Keratinocyte (primary cell): ENCODE data around the gene CLEC18A. TPM values are rescaled to one million over a fixed set of nuclear protein-coding genes. Genes with fewer than 3 reads are reported as not detected.

Experiments
- DNase-seq: peaks from one replicate; pipeline ENCODE4 v3.0.0-alpha.2; 2011; ENCODE audit warnings: low read depth, missing footprints, low spot score
- FAIRE-seq: peaks from 2 replicates; lab custom pipeline; 2011; peaks lifted over from hg19 to GRCh38; lab: Jason Lieb, UNC
- H2AFZ ChIP-seq: 2 replicates; pipeline ENCODE4 v1.6.0; 2012; ENCODE audit warnings: low read length, control low read depth, inconsistent platforms; ENCODE audit not compliant: control insufficient read depth
- H3K27ac ChIP-seq: 2 replicates; pipeline ENCODE4 v1.5.1; 2011; ENCODE audit warnings: low read length; ENCODE audit not compliant: control insufficient read depth, insufficient read depth
- H3K27me3 ChIP-seq: 3 replicates; pipeline ENCODE4 v1.6.0; 2011; ENCODE audit warnings: low read length; ENCODE audit not compliant: control insufficient read depth, insufficient read depth; ENCODE audit errors: extremely low read depth
- H3K36me3 ChIP-seq, 2 experiments: 2 replicates in 1 of 2; 3 replicates in 1 of 2; pipeline ENCODE4 v1.5.1; 2011; ENCODE audit warnings: low read length in 2 of 2, mild to moderate bottlenecking in 1 of 2; ENCODE audit not compliant: control insufficient read depth in 2 of 2, insufficient read depth in 2 of 2; ENCODE audit errors: extremely low read depth in 1 of 2
- H3K4me1 ChIP-seq: 3 replicates; pipeline ENCODE4 v1.5.1; 2011; ENCODE audit warnings: low read length; ENCODE audit not compliant: control insufficient read depth, insufficient read depth; ENCODE audit errors: extremely low read depth
- H3K4me2 ChIP-seq: 3 replicates; pipeline ENCODE4 v1.6.0; 2011; ENCODE audit warnings: low read depth, low read length; ENCODE audit not compliant: control insufficient read depth, insufficient read depth; ENCODE audit errors: extremely low read depth
- H3K4me3 ChIP-seq, 3 experiments: fragments of 200-600 bp in 1 of 3; sonication (generic) in 1 of 3; 2 replicates in 2 of 3; 3 replicates in 1 of 3; pipeline ENCODE4 v1.5.1; 2011 to 2016; ENCODE audit warnings: low read length in 3 of 3, mild to moderate bottlenecking in 3 of 3, control low read depth in 2 of 3, inconsistent platforms in 1 of 3, low read depth in 1 of 3, mixed read lengths in 1 of 3, mixed run types in 1 of 3, moderate library complexity in 1 of 3; ENCODE audit not compliant: control insufficient read depth in 2 of 3, insufficient read depth in 2 of 3; ENCODE audit errors: extremely low read depth in 1 of 3
- H3K79me2 ChIP-seq: 2 replicates; pipeline ENCODE4 v1.6.0; 2012; ENCODE audit warnings: low read length; ENCODE audit not compliant: control insufficient read depth, insufficient read depth
- H3K9ac ChIP-seq: 3 replicates; pipeline ENCODE4 v1.6.0; 2011; ENCODE audit warnings: low read length; ENCODE audit not compliant: control insufficient read depth, insufficient read depth; ENCODE audit errors: extremely low read depth
- H3K9me1 ChIP-seq: 3 replicates; pipeline ENCODE4 v1.6.0; 2011; ENCODE audit warnings: low read length; ENCODE audit not compliant: control insufficient read depth, insufficient read depth; ENCODE audit errors: extremely low read depth
- H3K9me3 ChIP-seq: 2 replicates; pipeline ENCODE4 v1.5.1; 2012; ENCODE audit warnings: low read depth, low read length; ENCODE audit not compliant: control insufficient read depth
- H4K20me1 ChIP-seq: 3 replicates; pipeline ENCODE4 v1.6.0; 2011; ENCODE audit warnings: low read length; ENCODE audit not compliant: control insufficient read depth, insufficient read depth; ENCODE audit errors: extremely low read depth
- EZH2 ChIP-seq: IDR thresholded peaks from one replicate; pipeline ENCODE4 v1.6.1; 2012; ENCODE audit warnings: inconsistent platforms, mild to moderate bottlenecking, low read length, moderate library complexity
- dilution Hi-C: fragments of 300-500 bp; cut with MboI; formaldehyde crosslinking; loops from one replicate; pipeline ENCODE4 v1.7.0; 2020; ENCODE audit warnings: low sequenced_read_pairs; ENCODE audit not compliant: extremely low pct_ligation_motif_present
- polyA plus RNA-seq, 5 experiments: library from polyadenylated mRNA; depleted of rRNA in 3 of 5; stranded (reverse) in 3 of 5; stranded (forward) in 1 of 5; unstranded in 1 of 5; fragments of >200 nt; gene quantifications; 1 replicate in 1 of 5; 2 replicates in 3 of 5; 3 replicates in 1 of 5; pipeline versions ENCODE4 v1.2.1 to v1.2.3, GENCODE V29; 2011 to 2012; ENCODE audit warnings: missing spikeins in 2 of 5, low read depth in 1 of 5, low replicate concordance in 1 of 5
- TF ChIP-seq, protein P1 (sequence below), 3 experiments: IDR thresholded peaks in 1 of 3; conservative IDR thresholded peaks in 1 of 3; optimal IDR thresholded peaks in 1 of 3; 2 replicates in 2 of 3; 3 replicates in 1 of 3; pipeline versions ENCODE3 to v1.5.1; 2011; ENCODE audit warnings: low read length in 3 of 3, mild to moderate bottlenecking in 3 of 3, moderate library complexity in 2 of 3, control low read depth in 1 of 3, inconsistent platforms in 1 of 3; ENCODE audit not compliant: insufficient read depth in 2 of 3; ENCODE audit errors: extremely low read depth in 1 of 3

CLEC18A gene
- polyA plus RNA-seq, 1 donor (not counting 4 experiments of a cell fraction or from before 2014, with no cell fraction given), result 0.14 TPM

DNA sequence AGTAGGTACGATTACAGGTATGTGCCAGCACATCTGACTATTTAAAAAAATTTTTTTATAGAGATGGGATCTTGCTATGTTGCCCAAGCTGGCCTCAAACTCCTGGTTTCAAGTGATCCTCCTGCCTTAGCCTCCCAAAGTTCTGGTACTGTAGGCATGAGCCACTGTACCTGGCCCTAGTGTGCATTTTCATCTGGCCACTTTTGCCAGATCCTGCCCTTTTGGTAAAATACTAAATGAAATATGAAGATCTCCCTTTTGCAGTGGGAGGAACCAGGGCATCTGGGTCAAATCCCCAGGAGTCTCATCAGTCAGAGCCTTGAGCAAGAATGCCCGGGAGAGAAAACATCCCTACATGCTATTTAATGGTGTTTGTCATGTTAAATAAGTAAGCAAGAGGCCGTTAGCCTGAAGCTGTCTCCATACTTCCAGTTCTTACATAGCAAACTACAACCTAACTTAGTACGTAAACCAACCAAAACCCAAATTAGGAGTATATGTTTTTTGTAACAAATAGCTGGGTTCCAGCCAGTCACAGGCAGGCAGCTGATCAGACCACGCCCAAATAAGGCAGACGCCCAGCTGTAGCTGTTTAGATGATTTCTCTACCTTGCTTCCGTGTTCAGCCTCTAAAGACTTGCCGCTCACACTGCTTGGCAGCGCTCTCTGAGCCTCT is 46.5 kb upstream of the CLEC18A start:
- dilution Hi-C loops, result no loop called here
- Histone ChIP-seq H3K27ac (no peak overlapping the region), H3K9ac (no peak overlapping the region), H4K20me1 (no peaks in the 10 kb centered on the region), H3K79me2 (no peaks in the 10 kb centered on the region), H3K9me1 (no peaks in the 10 kb centered on the region), H3K4me3 (no peak overlapping the region), H3K9me3 (no peaks in the 10 kb centered on the region), H3K4me2 (no peak overlapping the region), H3K27me3 (no peaks in the 10 kb centered on the region), H3K36me3 (peaks cover 1 to 9% of the 10 kb centered on the region in 2 experiments), H3K4me1 (no peaks in the 10 kb centered on the region), H2AFZ (no peak overlapping the region)
- no peak for TF ChIP-seq EZH2
- TF ChIP-seq, protein P1, sequence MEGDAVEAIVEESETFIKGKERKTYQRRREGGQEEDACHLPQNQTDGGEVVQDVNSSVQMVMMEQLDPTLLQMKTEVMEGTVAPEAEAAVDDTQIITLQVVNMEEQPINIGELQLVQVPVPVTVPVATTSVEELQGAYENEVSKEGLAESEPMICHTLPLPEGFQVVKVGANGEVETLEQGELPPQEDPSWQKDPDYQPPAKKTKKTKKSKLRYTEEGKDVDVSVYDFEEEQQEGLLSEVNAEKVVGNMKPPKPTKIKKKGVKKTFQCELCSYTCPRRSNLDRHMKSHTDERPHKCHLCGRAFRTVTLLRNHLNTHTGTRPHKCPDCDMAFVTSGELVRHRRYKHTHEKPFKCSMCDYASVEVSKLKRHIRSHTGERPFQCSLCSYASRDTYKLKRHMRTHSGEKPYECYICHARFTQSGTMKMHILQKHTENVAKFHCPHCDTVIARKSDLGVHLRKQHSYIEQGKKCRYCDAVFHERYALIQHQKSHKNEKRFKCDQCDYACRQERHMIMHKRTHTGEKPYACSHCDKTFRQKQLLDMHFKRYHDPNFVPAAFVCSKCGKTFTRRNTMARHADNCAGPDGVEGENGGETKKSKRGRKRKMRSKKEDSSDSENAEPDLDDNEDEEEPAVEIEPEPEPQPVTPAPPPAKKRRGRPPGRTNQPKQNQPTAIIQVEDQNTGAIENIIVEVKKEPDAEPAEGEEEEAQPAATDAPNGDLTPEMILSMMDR (optimal IDR thresholded peaks at IDR 0.05 in 1 of 3, IDR thresholded peaks at IDR 0.05 in 1 of 3, conservative IDR thresholded peaks at IDR 0.05 in 1 of 3; ENCODE audit: extremely low read depth in 1 of 3, insufficient read depth in 2 of 3, low read length in 3 of 3), result no peak
- DNase-seq, result no peak
- FAIRE-seq, result no peak

DNA sequence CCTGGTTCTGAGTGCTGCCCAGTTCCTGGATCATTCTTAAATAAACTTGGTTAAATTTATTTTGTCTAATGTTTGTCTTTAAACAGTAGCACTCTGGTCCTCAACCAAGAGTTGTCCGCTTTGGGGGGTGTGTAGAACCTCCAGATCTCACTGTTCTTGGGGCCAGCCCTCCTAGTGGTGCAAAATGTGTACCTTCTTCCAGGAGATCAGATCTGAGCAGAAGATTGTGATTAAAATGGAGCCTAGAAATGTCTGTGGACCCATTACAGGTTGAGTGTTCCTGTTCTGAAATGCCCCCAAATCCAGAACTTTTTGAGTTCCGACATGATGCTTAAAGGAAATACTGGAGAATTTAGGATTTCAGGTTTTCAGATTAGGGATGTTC is 46.0 kb upstream of the CLEC18A start:
- H4K20me1 ChIP-seq, result no peaks in the 10 kb centered on the region
- H3K9me1 ChIP-seq, result no peaks in the 10 kb centered on the region
- no peak overlapping the region for H2AFZ ChIP-seq
- no peak overlapping the region for H3K4me2 ChIP-seq
- no peaks in the 10 kb centered on the region for H3K4me1 ChIP-seq
- no peak for TF ChIP-seq EZH2
- TF ChIP-seq, protein P1 (optimal IDR thresholded peaks at IDR 0.05 in 1 of 3, IDR thresholded peaks at IDR 0.05 in 1 of 3, conservative IDR thresholded peaks at IDR 0.05 in 1 of 3; ENCODE audit: extremely low read depth in 1 of 3, insufficient read depth in 2 of 3, low read length in 3 of 3), result no peak
- DNase-seq, result no peak
- H3K4me3 ChIP-seq, result no peak overlapping the region
- dilution Hi-C loops, result no loop called here
- no peak for FAIRE-seq
- peaks cover 1 to 9% of the 10 kb centered on the region in 2 experiments for H3K36me3 ChIP-seq
- H3K9me3 ChIP-seq, result no peaks in the 10 kb centered on the region
- H3K9ac ChIP-seq, result no peak overlapping the region
- no peaks in the 10 kb centered on the region for H3K27me3 ChIP-seq
- no peak overlapping the region for H3K27ac ChIP-seq
- no peaks in the 10 kb centered on the region for H3K79me2 ChIP-seq
